Cardiac fibroblast (primary cell): ENCODE data around the gene SLC8A1.
A peak's percentile ranks its signal among the peaks of the same experiment; 100 is the strongest.

ENCODE experiments used
- DNase-seq, 2 donors: peaks; one replicate each; pipeline versions ENCODE4 v3.0.0 to v3.0.0-alpha.2; 2010; ENCODE audit warnings: low read depth in 2 of 2
- H3K4me3 ChIP-seq, 2 donors: replicated peaks in 1 of 2; 1 replicate in 1 of 2; 2 replicates in 1 of 2; pipeline ENCODE4 v1.5.1; 2011; ENCODE audit warnings: low read depth in 2 of 2, low read length in 2 of 2, mild to moderate bottlenecking in 2 of 2, moderate library complexity in 1 of 2
- CTCF ChIP-seq: IDR thresholded peaks from one replicate; pipeline ENCODE4 v1.5.1; 2011; ENCODE audit warnings: low read depth, mild to moderate bottlenecking, low read length, inconsistent platforms

The SLC8A1 gene

GRCh38 chr2:40243581-40244187, 208.2 kb downstream of the SLC8A1 start:
- peak; percentile 31 to 75 for DNase-seq
- TF ChIP-seq CTCF = no peak
- no peak overlapping the region for H3K4me3 ChIP-seq

- TF ChIP-seq CTCF = no peak
- no peak overlapping the region for H3K4me3 ChIP-seq
- no peak for DNase-seq
These were observed 209.6 kb downstream of the SLC8A1 start for GRCh38 chr2:40242315-40242714.

GRCh38 chr2:40240070-40240469, 211.8 kb downstream of the SLC8A1 start:
- DNase-seq = peak; percentile 92 to 99

GRCh38 chr2:40230707-40231432, 221.0 kb downstream of the SLC8A1 start:
- no peak for TF ChIP-seq CTCF
- DNase-seq = peak; percentile 29 to 38
- no peak overlapping the region for H3K4me3 ChIP-seq

More at GRCh38 chr2:40240070-40240469, 211.8 kb downstream of the SLC8A1 start:
- no peak for TF ChIP-seq CTCF
- no peak overlapping the region for H3K4me3 ChIP-seq

GRCh38 chr2:40230186-40230585, 221.7 kb downstream of the SLC8A1 start:
- TF ChIP-seq CTCF = no peak
- no peak overlapping the region for H3K4me3 ChIP-seq
- no peak for DNase-seq

- no peak for TF ChIP-seq CTCF
- H3K4me3 ChIP-seq = no peak overlapping the region
- no peak for DNase-seq
These were observed 223.6 kb downstream of the SLC8A1 start for GRCh38 chr2:40228310-40228709.
